Panc1 (cell line): ENCODE results near the gene CEBPA.

Source experiments
- CTCF ChIP-seq: fragments of 450-650 bp; IDR thresholded peaks from 2 replicates; pipeline ENCODE4 v1.5.1; 2017; ENCODE audit warnings: mild to moderate bottlenecking
- POLR2AphosphoS5 ChIP-seq: IDR thresholded peaks from 2 replicates; pipeline ENCODE4 v1.6.1; 2012; ENCODE audit warnings: mild to moderate bottlenecking, low read depth, low read length, moderate library complexity
- REST ChIP-seq, 2 experiments: IDR thresholded peaks; 2 replicates each; pipeline ENCODE4 v1.6.1; 2011 to 2012; ENCODE audit warnings: low read depth in 2 of 2, control low read depth in 1 of 2, low read length in 1 of 2, mild to moderate bottlenecking in 1 of 2, moderate library complexity in 1 of 2; ENCODE audit not compliant: insufficient read depth in 1 of 2
- TCF7L2 ChIP-seq: IDR thresholded peaks from 2 replicates; pipeline ENCODE4 v1.6.1; 2011; ENCODE audit warnings: mild to moderate bottlenecking, low read depth, low read length, inconsistent platforms

- TF ChIP-seq CTCF: no peak
- TF ChIP-seq TCF7L2: no peak
- TF ChIP-seq POLR2AphosphoS5: no peak
- no peak for TF ChIP-seq REST (IDR thresholded peaks at IDR 0.05; ENCODE audit: insufficient read depth in 1 of 2, low read depth in 2 of 2, low read length in 1 of 2)
These were observed 23.6 kb upstream of the CEBPA start for GRCh38 chr19:33325920-33326319.
